ENCODE results near the gene CAPN10.

Gene CAPN10

DNA sequence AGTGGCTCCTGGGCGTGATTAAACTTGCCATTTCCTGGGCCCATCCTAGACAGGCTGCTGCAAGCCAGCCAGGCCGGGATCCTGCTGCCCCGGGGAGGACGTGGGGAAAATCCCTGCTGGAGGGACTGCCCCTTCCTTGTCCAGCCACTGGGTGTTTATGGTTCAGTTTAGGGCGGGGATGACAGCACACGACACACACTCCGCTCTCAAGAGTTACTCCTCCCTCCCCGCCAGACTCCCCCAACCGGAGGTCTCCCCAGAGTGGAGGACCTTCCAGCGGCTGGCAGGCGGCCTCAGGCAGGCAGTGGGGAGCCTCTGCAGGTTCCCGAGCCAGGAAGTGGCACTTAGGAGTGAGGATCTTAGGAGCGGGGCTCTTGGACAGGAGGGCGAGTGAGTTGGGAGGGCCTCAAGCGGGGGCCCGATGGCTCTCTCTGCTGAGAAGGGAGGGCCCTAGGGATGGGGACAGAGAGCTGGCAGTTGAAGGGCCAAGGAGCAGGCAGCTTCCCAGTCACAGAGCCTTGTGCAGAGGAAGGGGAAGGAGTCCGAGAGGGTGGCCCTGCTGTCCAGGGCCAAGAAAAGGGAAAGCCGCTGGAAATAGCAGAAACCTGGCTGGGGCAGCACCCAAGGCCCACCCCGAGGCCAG lies 33.1 kb downstream of the CAPN10 start:
- no peak for DNase-seq (ENCODE audit: low read depth, low spot score)
- no peak overlapping the region for H3K9ac ChIP-seq (ENCODE audit: insufficient read length, low read depth)
- no peaks in the 10 kb centered on the region for H3K36me3 ChIP-seq (ENCODE audit: insufficient read depth, insufficient read length, low read length)
- peaks cover 49% of the 10 kb centered on the region for H3K9me3 ChIP-seq (ENCODE audit: insufficient read depth, low read length)
- H3K4me3 ChIP-seq (ENCODE audit: insufficient read length, low read depth), result no peak overlapping the region
- TF ChIP-seq ZNF274 (IDR thresholded peaks at IDR 0.05; ENCODE audit: low read depth, low read length) (no peak), YY1 (IDR thresholded peaks at IDR 0.05; ENCODE audit: insufficient read depth, insufficient read length) (no peak), SUZ12 (IDR thresholded peaks at IDR 0.05; ENCODE audit: extremely low read depth, insufficient read depth, insufficient read length) (no peak)
- H3K4me1 ChIP-seq (ENCODE audit: insufficient read depth, insufficient read length), result peaks cover 2% of the 10 kb centered on the region
- no peaks in the 10 kb centered on the region for H3K27me3 ChIP-seq (ENCODE audit: insufficient read depth, insufficient read length)

DNA sequence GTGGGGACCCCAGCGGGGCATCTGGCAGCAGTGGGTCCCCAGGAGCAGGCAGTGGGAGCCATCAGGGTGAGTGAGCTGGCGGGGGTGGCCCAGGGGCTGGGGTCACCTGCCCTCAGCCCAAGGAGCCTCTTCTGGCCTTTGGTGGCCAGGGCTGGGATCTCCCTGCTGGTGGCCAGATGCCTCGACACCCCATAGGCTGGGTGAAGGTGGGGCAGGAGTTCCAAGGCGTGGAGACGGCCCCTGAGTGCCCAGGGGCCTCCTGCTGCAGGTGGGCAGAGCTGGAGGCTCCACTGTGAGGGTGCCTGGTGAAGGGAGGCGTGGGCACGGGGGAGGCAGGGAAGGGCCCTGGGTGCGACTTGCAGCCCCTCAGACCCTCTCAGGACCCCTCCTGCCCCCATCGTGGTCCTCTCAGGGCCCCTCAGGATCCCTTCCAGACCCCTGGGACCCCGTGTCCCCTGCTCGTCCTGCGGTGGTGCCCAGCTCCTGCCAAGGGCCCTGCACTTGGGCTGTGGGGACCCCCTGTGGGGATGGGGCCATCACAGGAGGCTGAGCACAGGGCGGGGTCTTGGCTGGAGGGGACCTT lies 33.7 kb downstream of the CAPN10 start:
- no peak for DNase-seq (ENCODE audit: low read depth, low spot score)
- Histone ChIP-seq H3K9ac (ENCODE audit: insufficient read length, low read depth) (no peak overlapping the region), H3K9me3 (ENCODE audit: insufficient read depth, low read length) (peaks cover 43% of the 10 kb centered on the region)

DNA sequence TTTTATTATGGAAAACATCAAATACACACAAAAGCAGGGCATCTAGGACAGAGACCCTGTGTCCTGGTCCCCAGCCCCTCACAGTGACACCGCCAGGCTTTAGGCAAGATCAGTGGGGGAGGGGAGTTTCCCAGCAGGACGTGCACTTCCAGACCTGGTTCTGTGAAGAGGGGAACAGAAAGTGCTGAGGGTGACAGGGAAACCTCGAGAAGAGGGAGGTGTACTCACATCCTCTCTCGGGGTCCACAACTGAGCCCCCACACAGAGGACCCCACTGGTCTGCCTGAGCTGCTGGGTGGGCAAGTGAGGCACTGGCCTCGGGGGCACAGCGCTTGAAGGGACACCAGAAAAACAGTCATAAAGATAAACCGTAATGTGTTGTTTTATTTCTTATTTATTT lies 34.3 kb downstream of the CAPN10 start:
- Histone ChIP-seq H3K9ac (ENCODE audit: insufficient read length, low read depth) (no peak overlapping the region), H3K27me3 (ENCODE audit: insufficient read depth, insufficient read length) (no peaks in the 10 kb centered on the region), H3K4me3 (ENCODE audit: insufficient read length, low read depth) (no peak overlapping the region), H3K4me1 (ENCODE audit: insufficient read depth, insufficient read length) (peaks cover 11% of the 10 kb centered on the region), H3K9me3 (ENCODE audit: insufficient read depth, low read length) (peaks cover 37% of the 10 kb centered on the region), H3K36me3 (ENCODE audit: insufficient read depth, insufficient read length, low read length) (no peaks in the 10 kb centered on the region)
- no peak for DNase-seq (ENCODE audit: low read depth, low spot score)
- TF ChIP-seq SUZ12 (IDR thresholded peaks at IDR 0.05; ENCODE audit: extremely low read depth, insufficient read depth, insufficient read length) (no peak), YY1 (IDR thresholded peaks at IDR 0.05; ENCODE audit: insufficient read depth, insufficient read length) (no peak), ZNF274 (IDR thresholded peaks at IDR 0.05; ENCODE audit: low read depth, low read length) (no peak)

More for the DNA sequence above, 33.7 kb downstream of the CAPN10 start:
- no peaks in the 10 kb centered on the region for H3K36me3 ChIP-seq (ENCODE audit: insufficient read depth, insufficient read length, low read length)
- no peak for TF ChIP-seq SUZ12 (IDR thresholded peaks at IDR 0.05; ENCODE audit: extremely low read depth, insufficient read depth, insufficient read length)
- no peak for TF ChIP-seq ZNF274 (IDR thresholded peaks at IDR 0.05; ENCODE audit: low read depth, low read length)
- TF ChIP-seq YY1 (IDR thresholded peaks at IDR 0.05; ENCODE audit: insufficient read depth, insufficient read length), result no peak
- no peaks in the 10 kb centered on the region for H3K27me3 ChIP-seq (ENCODE audit: insufficient read depth, insufficient read length)
- no peak overlapping the region for H3K4me3 ChIP-seq (ENCODE audit: insufficient read length, low read depth)
- H3K4me1 ChIP-seq (ENCODE audit: insufficient read depth, insufficient read length), result peaks cover 7% of the 10 kb centered on the region

DNA sequence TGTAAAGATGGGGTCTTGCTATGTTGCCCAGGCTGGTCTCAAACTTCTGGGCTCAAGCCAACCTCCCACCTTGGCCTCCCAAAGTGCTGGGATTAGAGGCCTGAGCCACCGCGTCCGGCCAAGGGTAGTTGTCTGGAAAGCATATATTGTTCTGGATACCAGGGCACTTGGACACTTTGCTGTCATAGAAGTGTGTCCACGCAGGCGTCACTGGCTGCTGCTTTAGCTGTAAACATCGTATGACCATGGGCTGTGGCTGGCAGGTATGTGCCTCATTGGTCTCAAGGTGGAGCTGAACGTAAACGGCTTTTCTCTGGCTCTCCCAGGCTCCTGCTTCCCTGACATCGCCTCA lies 35.5 kb downstream of the CAPN10 start:
- Histone ChIP-seq H3K36me3 (ENCODE audit: insufficient read depth, insufficient read length, low read length) (no peaks in the 10 kb centered on the region), H3K9me3 (ENCODE audit: insufficient read depth, low read length) (peaks cover 25% of the 10 kb centered on the region), H3K4me1 (ENCODE audit: insufficient read depth, insufficient read length) (peaks cover 15% of the 10 kb centered on the region), H3K4me3 (ENCODE audit: insufficient read length, low read depth) (no peak overlapping the region), H3K9ac (ENCODE audit: insufficient read length, low read depth) (no peak overlapping the region), H3K27me3 (ENCODE audit: insufficient read depth, insufficient read length) (no peaks in the 10 kb centered on the region)
- DNase-seq (ENCODE audit: low read depth, low spot score), result no peak
- TF ChIP-seq ZNF274 (IDR thresholded peaks at IDR 0.05; ENCODE audit: low read depth, low read length), result no peak
- TF ChIP-seq YY1 (IDR thresholded peaks at IDR 0.05; ENCODE audit: insufficient read depth, insufficient read length), result no peak
- TF ChIP-seq SUZ12 (IDR thresholded peaks at IDR 0.05; ENCODE audit: extremely low read depth, insufficient read depth, insufficient read length), result no peak

DNA sequence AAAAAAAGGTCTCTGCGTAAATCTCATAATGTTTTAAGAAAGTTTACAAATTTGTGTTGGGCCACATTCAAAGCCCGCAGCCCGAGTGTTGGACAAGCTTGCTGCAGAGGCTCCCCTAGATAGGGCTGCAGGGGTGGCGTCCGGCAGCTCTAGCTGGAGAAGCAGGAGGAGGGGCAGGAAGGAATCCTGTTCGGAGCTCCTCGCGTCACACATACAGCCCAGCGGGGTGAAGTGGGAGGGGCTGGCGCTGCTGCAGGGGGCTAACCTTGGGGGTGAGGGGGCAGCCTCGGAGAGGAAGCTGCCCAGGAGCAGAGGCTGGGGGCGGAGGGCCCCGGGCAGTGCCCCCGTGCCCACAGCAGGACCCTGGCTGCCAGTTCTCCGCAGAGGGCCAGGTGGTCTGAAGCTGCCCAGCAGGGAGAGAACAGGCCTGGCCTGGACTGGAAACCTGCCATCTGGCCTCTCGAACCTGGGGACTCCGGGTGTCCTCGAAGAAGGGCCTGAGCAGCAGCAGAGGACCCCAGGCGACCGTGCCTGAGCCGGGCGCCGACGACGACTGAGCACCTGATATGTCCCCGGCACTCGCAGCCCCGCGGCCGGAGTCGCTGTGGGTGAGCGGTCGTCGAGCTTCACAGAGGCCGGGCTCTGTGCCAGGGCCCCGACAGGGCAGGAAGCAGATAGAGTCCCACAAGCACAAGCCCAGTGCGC lies 36.1 kb downstream of the CAPN10 start:
- Histone ChIP-seq H3K4me3 (ENCODE audit: insufficient read length, low read depth) (no peak overlapping the region), H3K4me1 (ENCODE audit: insufficient read depth, insufficient read length) (peaks cover 16% of the 10 kb centered on the region), H3K9me3 (ENCODE audit: insufficient read depth, low read length) (peaks cover 18% of the 10 kb centered on the region), H3K9ac (ENCODE audit: insufficient read length, low read depth) (no peak overlapping the region), H3K36me3 (ENCODE audit: insufficient read depth, insufficient read length, low read length) (no peaks in the 10 kb centered on the region), H3K27me3 (ENCODE audit: insufficient read depth, insufficient read length) (no peaks in the 10 kb centered on the region)
- TF ChIP-seq ZNF274 (IDR thresholded peaks at IDR 0.05; ENCODE audit: low read depth, low read length) (no peak), YY1 (IDR thresholded peaks at IDR 0.05; ENCODE audit: insufficient read depth, insufficient read length) (no peak), SUZ12 (IDR thresholded peaks at IDR 0.05; ENCODE audit: extremely low read depth, insufficient read depth, insufficient read length) (no peak)
- DNase-seq (ENCODE audit: low read depth, low spot score), result no peak

DNA sequence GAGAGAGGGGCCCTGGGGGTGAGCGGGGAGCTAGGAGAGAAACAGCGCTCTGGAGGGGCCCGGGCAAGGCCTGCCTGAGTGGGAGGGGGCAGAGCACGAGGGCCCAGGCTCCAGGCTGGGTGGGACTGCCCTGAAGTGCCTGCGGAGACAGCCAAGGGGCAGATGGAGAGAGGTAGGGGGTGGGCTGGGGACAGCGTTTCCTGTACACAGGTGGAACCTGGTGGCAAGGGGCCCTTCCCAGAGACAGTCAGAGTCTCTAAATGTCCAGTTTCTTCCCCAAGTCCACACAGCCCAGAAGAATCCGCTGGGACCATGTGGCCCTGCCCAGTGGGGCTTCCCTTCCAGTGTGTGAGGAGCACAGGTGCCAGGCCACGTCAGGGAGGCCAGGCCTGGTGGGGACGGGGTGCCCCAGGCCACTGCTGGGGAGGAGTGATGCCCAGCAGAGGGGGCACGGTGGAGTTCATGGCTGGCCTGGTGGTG lies 37.0 kb downstream of the CAPN10 start:
- no peaks in the 10 kb centered on the region for H3K27me3 ChIP-seq (ENCODE audit: insufficient read depth, insufficient read length)

More for the DNA sequence above, 37.0 kb downstream of the CAPN10 start:
- no peaks in the 10 kb centered on the region for H3K36me3 ChIP-seq (ENCODE audit: insufficient read depth, insufficient read length, low read length)
- H3K4me3 ChIP-seq (ENCODE audit: insufficient read length, low read depth), result no peak overlapping the region
- TF ChIP-seq ZNF274 (IDR thresholded peaks at IDR 0.05; ENCODE audit: low read depth, low read length) (no peak), SUZ12 (IDR thresholded peaks at IDR 0.05; ENCODE audit: extremely low read depth, insufficient read depth, insufficient read length) (no peak), YY1 (IDR thresholded peaks at IDR 0.05; ENCODE audit: insufficient read depth, insufficient read length) (no peak)
- DNase-seq (ENCODE audit: low read depth, low spot score), result no peak
- H3K4me1 ChIP-seq (ENCODE audit: insufficient read depth, insufficient read length), result peaks cover 20% of the 10 kb centered on the region
- H3K9ac ChIP-seq (ENCODE audit: insufficient read length, low read depth), result peak overlapping the region; percentile 13
- H3K9me3 ChIP-seq (ENCODE audit: insufficient read depth, low read length), result peaks cover 9% of the 10 kb centered on the region

Data from NT2/D1 (cell line).